Mammary epithelial cell (primary cell): Measurements from ENCODE around the gene BLOC1S1.

Source experiments
- EZH2 ChIP-seq: IDR thresholded peaks from 2 replicates; pipeline ENCODE4 v1.6.1; 2012; ENCODE audit warnings: low read length, inconsistent platforms, borderline replicate concordance
- TF ChIP-seq, protein P1 (sequence below), 2 donors: IDR thresholded peaks in 1 of 2; conservative IDR thresholded peaks in 1 of 2; 2 replicates each; pipeline ENCODE4 v1.5.1; 2011 to 2012; ENCODE audit warnings: inconsistent platforms in 2 of 2, low read length in 2 of 2, mild to moderate bottlenecking in 2 of 2, control low read depth in 1 of 2, low read depth in 1 of 2; ENCODE audit not compliant: insufficient read depth in 1 of 2; ENCODE audit errors: extremely low read depth in 1 of 2

DNA sequence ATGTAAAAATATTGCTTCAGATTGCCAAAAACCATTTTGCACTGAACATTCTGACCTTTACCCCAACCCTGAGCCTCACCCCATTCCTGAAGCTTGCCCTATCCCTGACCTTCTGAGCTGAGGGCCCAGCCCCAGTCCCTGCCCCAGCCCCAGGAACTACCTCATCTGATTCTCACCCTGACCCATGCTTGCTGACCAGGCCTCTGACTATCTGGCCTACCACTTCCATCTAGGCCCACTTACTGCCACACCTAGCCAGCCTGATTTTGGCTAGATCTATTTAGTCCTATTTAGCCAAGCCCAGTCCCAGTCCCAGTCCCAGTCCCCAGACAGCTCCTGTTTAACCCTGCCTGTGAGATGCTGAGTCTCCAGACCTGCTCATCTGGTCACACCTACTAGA lies 45.6 kb upstream of the BLOC1S1 start:
- TF ChIP-seq, protein P1, sequence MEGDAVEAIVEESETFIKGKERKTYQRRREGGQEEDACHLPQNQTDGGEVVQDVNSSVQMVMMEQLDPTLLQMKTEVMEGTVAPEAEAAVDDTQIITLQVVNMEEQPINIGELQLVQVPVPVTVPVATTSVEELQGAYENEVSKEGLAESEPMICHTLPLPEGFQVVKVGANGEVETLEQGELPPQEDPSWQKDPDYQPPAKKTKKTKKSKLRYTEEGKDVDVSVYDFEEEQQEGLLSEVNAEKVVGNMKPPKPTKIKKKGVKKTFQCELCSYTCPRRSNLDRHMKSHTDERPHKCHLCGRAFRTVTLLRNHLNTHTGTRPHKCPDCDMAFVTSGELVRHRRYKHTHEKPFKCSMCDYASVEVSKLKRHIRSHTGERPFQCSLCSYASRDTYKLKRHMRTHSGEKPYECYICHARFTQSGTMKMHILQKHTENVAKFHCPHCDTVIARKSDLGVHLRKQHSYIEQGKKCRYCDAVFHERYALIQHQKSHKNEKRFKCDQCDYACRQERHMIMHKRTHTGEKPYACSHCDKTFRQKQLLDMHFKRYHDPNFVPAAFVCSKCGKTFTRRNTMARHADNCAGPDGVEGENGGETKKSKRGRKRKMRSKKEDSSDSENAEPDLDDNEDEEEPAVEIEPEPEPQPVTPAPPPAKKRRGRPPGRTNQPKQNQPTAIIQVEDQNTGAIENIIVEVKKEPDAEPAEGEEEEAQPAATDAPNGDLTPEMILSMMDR (conservative IDR thresholded peaks at IDR 0.05 in 1 of 2, IDR thresholded peaks at IDR 0.05 in 1 of 2; ENCODE audit: extremely low read depth in 1 of 2, insufficient read depth in 1 of 2, low read depth in 1 of 2, low read length in 2 of 2), result no peak
- TF ChIP-seq EZH2, result no peak
